Right atrium auricular region (tissue), 2 donors: ENCODE measurements around the gene USH1C. TPM values are rescaled to one million over a fixed set of nuclear protein-coding genes. Genes with fewer than 3 reads are reported as not detected.

Source experiments
- DNase-seq: peaks from one replicate; pipeline ENCODE4 v3.0.0-alpha.2; 2019; ENCODE audit warnings: low spot score
- H3K27ac ChIP-seq, 2 donors: fragments of 200-600 bp; sonication (generic); 1 replicate in 1 of 2; 2 replicates in 1 of 2; pipeline ENCODE4 v1.5.1; 2016 to 2019
- H3K27me3 ChIP-seq, 2 donors: fragments of 200-600 bp; sonication (generic); one replicate each; pipeline versions ENCODE4 v1.5.1 to v1.6.0; 2017 to 2019
- H3K36me3 ChIP-seq: fragments of 200-600 bp; sonication (generic); one replicate; pipeline ENCODE4 v1.5.1; 2016
- H3K4me1 ChIP-seq, 2 donors: fragments of 200-600 bp; sonication (generic); one replicate each; pipeline versions ENCODE4 v1.5.1 to v1.6.0; 2017 to 2019
- H3K4me3 ChIP-seq, 2 donors: fragments of 200-600 bp; sonication (generic); 1 replicate in 1 of 2; 2 replicates in 1 of 2; pipeline ENCODE4 v1.5.1; 2017 to 2019; ENCODE audit warnings: mild to moderate bottlenecking in 1 of 2, moderate library complexity in 1 of 2
- H3K9me3 ChIP-seq, 2 donors: fragments of 200-600 bp; sonication (generic); one replicate each; pipeline ENCODE4 v1.5.1; 2019
- total RNA-seq, 2 donors: library from RNA; depleted of rRNA; stranded (reverse); fragments of >200 nt; gene quantifications; one replicate each; pipeline ENCODE4 v1.1.0, GENCODE V29; 2016
- TF ChIP-seq, protein P1 (sequence below), 2 donors: fragments of 200-600 bp; sonication (generic); IDR thresholded peaks; one replicate each; pipeline ENCODE4 v1.5.1; 2019; ENCODE audit warnings: antibody characterized with exemption in 2 of 2

The USH1C gene
- total RNA-seq, 2 donors from 2014 or later: not detected

- no peaks in the 10 kb centered on the region for H3K27me3 ChIP-seq
- no peak overlapping the region for H3K27ac ChIP-seq
- no peak for DNase-seq
- H3K4me1 ChIP-seq: no peaks in the 10 kb centered on the region
- no peaks in the 10 kb centered on the region for H3K36me3 ChIP-seq
- H3K9me3 ChIP-seq: no peaks in the 10 kb centered on the region
- TF ChIP-seq, protein P1, sequence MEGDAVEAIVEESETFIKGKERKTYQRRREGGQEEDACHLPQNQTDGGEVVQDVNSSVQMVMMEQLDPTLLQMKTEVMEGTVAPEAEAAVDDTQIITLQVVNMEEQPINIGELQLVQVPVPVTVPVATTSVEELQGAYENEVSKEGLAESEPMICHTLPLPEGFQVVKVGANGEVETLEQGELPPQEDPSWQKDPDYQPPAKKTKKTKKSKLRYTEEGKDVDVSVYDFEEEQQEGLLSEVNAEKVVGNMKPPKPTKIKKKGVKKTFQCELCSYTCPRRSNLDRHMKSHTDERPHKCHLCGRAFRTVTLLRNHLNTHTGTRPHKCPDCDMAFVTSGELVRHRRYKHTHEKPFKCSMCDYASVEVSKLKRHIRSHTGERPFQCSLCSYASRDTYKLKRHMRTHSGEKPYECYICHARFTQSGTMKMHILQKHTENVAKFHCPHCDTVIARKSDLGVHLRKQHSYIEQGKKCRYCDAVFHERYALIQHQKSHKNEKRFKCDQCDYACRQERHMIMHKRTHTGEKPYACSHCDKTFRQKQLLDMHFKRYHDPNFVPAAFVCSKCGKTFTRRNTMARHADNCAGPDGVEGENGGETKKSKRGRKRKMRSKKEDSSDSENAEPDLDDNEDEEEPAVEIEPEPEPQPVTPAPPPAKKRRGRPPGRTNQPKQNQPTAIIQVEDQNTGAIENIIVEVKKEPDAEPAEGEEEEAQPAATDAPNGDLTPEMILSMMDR (IDR thresholded peaks at IDR 0.05): no peak
- no peak overlapping the region for H3K4me3 ChIP-seq
Observed at GRCh38 chr11:17460406-17460805, 83.8 kb downstream of the USH1C start.

DNA sequence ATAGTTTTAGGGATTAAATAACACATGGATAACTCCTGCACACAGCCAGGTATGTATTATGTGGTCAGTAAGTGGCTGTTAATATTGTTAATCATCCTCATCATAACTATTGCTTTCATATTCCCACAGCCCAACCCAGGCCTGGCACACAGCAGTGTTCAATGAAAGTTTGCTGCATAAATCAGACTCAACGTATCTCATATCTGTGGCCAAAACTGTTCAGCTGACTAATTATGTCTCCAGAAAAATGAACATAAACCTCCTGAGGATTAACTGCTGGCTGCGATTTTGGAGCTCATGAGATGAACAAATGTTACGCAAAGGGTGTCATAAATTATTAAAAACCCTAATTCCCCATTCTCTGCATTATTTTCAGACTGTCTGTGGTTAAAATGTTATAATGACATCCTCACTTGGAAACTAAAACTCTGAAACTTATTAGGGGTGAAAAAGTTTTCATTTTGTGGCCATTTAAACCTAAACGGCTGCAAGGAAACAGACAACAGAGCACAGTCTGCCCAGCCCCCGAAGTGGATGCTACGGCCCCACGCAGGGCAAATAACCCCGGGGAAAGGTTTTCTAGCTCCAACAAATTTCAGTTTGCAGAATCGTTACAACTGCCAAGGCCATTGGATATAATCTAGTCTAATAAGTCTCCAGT is 84.8 kb downstream of the USH1C start:
- Histone ChIP-seq H3K4me3 (no peak overlapping the region), H3K27ac (no peak overlapping the region), H3K9me3 (no peaks in the 10 kb centered on the region), H3K4me1 (no peaks in the 10 kb centered on the region), H3K36me3 (no peaks in the 10 kb centered on the region), H3K27me3 (no peaks in the 10 kb centered on the region)
- TF ChIP-seq, protein P1 (IDR thresholded peaks at IDR 0.05): no peak
- no peak for DNase-seq

- Histone ChIP-seq H3K27ac (no peak overlapping the region), H3K9me3 (no peaks in the 10 kb centered on the region), H3K4me1 (no peaks in the 10 kb centered on the region), H3K4me3 (no peak overlapping the region), H3K27me3 (no peaks in the 10 kb centered on the region), H3K36me3 (no peaks in the 10 kb centered on the region)
- TF ChIP-seq, protein P1 (IDR thresholded peaks at IDR 0.05): no peak
- DNase-seq: no peak
Observed at GRCh38 chr11:17458268-17458667, 85.9 kb downstream of the USH1C start.

DNA sequence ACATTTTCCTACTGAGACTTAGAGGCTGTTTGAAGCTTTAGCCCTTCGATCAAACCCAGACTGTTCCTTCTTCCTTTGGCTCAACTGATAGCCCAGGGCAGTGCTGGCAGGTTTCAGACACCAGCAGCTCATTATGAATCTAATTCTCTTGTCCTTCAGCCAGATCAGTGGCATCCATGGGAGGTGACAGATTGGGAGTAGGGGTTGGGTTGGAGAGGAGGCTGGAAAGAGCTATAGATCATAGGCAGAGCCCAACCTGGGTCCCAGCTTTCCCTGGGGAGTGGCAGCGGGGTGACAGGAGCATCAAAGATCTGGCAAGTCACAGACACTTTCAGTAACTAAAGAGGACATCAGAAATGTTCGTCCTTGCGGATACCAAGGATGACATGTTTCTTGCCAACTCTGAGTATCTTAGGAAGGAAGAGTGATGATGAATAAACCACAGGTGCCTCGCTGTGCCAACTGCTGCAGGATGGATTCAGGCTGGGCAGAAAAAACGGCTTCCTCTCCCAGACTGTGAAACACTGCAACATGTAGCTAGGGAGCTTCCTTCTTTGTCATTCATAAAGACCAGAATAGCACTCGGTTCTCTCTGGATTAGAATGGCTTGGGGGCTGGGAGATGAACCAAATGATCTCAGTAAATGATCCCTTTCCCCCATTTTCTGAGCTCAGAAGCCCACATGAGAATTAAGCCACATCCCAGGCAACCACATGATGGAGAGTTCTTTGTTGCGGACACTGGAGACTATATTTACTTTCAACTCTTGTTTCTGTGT is 86.6 kb downstream of the USH1C start:
- H3K27ac ChIP-seq: no peak overlapping the region
- TF ChIP-seq, protein P1 (IDR thresholded peaks at IDR 0.05): no peak
- DNase-seq: no peak

GRCh38 chr11:17452668-17453067 is 91.5 kb downstream of the USH1C start:
- Histone ChIP-seq H3K9me3 (no peaks in the 10 kb centered on the region), H3K4me1 (no peaks in the 10 kb centered on the region), H3K36me3 (no peaks in the 10 kb centered on the region), H3K27me3 (no peaks in the 10 kb centered on the region), H3K4me3 (no peak overlapping the region), H3K27ac (no peak overlapping the region)
- TF ChIP-seq, protein P1 (IDR thresholded peaks at IDR 0.05): no peak
- DNase-seq: no peak

More for the DNA sequence above, 86.6 kb downstream of the USH1C start:
- Histone ChIP-seq H3K27me3 (no peaks in the 10 kb centered on the region), H3K4me3 (no peak overlapping the region), H3K4me1 (no peaks in the 10 kb centered on the region), H3K36me3 (no peaks in the 10 kb centered on the region), H3K9me3 (no peaks in the 10 kb centered on the region)
